Upper lobe of left lung (tissue), 4 donors: ENCODE data around the gene L1CAM.

Experiments
- POLR2A ChIP-seq, 4 donors: fragments of 450-650 bp; IDR thresholded peaks; one replicate each; pipeline ENCODE4 v1.5.1; 2016 to 2017; ENCODE audit warnings: antibody characterized with exemption in 4 of 4, mild to moderate bottlenecking in 2 of 4
- TF ChIP-seq, protein P1 (sequence below), 6 experiments: fragments of 450-650 bp in 4 of 6; fragments of 200-600 bp in 2 of 6; sonication (generic) in 2 of 6; IDR thresholded peaks; one replicate each; pipeline ENCODE4 v1.5.1; 2016 to 2019; ENCODE audit warnings: antibody characterized with exemption in 6 of 6

DNA sequence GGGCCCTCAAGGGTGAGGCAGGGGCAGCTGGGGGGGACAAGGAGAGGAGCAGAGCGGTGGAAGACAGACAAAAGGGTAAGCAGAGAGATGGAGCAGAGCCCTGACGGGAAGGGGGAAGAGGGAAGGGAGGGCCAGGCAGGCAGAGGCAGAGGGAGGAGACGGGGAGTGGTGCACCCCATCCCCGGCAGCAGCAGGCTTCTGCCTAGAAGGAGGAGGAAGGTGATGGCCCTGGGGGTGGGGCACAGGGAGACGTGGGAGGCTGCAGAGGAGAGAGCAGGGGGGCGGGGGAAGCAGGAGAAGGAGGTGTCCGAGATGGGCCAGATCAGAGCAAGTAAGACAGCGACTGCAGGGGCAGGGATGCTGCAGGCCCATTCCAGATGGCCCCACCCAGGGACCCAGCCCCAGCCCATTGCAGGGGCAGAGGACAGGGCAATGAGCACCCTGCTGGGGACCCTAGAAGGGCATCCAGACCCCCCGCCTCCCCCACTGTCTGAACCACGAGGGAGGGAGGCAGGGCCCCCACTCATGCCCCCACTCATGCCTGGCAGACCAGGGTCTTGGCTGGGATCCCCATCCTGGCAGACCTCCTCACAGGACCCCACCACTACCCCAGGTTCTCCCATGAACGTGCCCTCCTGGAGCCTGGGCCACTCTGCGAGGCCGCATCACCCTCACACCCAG lies 2.7 kb downstream of the L1CAM start:
- TF ChIP-seq, protein P1, sequence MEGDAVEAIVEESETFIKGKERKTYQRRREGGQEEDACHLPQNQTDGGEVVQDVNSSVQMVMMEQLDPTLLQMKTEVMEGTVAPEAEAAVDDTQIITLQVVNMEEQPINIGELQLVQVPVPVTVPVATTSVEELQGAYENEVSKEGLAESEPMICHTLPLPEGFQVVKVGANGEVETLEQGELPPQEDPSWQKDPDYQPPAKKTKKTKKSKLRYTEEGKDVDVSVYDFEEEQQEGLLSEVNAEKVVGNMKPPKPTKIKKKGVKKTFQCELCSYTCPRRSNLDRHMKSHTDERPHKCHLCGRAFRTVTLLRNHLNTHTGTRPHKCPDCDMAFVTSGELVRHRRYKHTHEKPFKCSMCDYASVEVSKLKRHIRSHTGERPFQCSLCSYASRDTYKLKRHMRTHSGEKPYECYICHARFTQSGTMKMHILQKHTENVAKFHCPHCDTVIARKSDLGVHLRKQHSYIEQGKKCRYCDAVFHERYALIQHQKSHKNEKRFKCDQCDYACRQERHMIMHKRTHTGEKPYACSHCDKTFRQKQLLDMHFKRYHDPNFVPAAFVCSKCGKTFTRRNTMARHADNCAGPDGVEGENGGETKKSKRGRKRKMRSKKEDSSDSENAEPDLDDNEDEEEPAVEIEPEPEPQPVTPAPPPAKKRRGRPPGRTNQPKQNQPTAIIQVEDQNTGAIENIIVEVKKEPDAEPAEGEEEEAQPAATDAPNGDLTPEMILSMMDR (IDR thresholded peaks at IDR 0.05) = no peak
- TF ChIP-seq POLR2A (IDR thresholded peaks at IDR 0.05) = no peak
